GM21367 (cell line): ENCODE data around the gene POC1A.

Experiments used
- ATAC-seq: cut with Tn5 transposase; IDR thresholded peaks from one replicate; pipeline ENCODE4 v1.9.1; 2021; ENCODE audit not compliant: unreplicated experiment

The POC1A gene

DNA sequence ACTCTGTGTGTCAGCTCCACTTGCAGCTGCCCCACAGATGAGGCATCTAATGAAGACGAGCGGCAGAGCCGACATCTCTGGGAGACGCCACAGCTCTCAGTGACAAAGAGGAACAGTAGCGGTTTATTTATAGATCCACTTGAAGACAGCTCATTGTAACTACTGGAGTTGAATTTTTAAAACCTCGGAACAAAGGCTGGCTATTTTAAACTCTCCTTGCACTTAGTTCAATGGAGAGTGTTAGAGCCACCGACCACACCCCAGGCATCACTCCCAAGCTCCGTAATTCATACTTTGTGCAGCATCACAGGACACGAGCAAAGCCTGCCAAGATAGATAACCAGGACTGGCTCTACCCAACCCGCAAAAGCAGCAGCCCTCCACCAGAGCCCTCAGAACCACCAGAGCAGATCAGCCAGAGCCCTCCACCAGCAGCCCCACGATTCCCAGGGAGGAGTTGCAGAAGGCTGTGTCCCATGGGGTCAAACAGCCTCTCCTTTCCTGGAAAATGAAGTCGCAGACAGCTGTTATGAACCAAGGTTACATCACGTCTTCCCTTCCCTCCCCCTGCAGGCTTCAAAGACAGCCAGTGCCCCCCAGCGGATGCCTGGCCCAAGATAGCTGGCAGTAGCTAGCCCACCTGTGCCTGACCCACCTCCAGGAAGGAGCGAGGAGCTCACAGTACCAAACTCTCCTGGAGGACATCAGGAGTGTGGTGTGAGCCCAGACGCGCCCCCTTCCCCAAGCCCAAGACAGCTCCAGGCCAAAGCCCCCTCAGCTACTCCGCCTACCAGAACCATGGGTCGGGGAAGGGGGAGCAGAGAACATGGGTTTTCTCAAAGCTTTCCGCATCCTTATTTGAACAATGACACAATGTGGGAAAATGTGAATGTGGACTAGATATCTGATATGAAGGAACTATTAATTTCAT is 45.7 kb downstream of the POC1A start:
- ATAC-seq: no peak

DNA sequence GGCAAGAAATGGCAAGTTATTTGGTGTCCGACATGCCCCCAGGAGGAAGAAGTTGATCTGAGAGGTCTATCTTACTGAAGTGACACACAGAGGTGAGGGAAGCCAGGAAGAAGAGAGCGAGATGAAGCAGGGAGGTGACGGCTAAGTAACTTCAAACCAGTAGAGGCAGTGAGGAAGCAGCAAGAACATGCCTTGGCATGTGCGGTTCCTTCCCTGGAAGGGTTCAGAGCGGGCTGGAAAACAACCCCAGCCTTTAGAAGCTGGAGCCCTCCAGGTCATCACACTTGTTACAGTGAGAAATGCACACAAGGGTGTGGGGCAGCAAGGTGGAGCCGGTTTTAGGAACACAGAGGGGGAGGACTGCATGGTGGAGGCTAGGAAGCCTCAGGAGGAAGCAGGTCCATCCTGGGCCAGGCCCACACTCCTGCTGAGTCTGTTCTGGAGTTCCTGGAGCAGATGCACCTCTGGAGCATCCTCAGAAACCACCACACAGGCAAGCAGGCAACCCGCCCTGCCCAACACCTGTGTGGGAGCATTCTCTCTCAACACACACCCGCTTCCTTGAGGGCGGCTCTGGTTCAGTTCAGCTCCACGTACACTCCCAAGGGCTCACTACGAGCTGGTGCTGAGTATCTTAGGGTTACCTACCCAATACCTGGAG is 47.1 kb downstream of the POC1A start:
- ATAC-seq: no peak

DNA sequence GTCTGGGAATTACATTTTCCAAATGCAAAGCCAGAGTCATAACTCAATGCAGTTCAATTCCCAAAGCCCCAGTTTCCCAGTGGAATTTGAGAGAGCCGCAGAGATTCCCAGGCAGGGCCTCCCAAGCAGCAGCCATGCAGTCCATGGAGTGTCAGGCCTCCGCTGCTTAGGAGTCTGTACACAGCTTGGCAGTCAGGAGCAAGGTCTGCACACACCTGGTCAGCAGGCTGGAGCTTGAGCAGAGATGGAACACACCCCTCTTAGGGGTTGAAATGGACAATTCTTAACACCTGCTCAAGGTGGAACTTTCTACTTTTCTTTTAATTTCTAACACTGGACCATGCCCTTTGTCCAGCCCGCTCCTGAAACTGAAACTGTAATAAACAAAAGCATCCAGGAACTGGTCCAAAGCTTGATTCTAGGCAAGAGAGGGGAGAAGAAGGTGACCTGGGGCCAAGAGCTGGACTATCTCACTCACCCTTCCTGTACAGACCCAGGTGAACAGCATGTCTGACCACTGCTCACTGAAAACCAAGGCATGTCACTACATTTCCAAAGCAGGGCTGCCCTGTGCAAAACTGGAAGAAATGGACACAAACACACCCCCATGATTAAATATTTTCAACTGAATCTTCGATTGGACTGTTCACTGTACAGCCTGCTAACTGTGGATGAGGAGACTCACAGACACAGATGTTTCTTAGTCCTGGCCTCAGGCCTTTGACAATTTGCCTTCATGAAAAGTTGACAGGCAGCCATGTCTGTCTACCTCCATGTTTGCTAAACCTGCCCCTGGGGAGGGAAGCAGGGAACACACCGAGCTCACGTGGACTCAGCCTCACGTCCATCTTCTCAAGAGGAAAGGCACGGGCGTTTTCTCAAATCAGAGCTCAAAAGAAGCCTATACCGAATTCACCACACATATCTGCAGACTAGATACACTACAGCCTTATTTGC is 49.3 kb downstream of the POC1A start:
- ATAC-seq: no peak

DNA sequence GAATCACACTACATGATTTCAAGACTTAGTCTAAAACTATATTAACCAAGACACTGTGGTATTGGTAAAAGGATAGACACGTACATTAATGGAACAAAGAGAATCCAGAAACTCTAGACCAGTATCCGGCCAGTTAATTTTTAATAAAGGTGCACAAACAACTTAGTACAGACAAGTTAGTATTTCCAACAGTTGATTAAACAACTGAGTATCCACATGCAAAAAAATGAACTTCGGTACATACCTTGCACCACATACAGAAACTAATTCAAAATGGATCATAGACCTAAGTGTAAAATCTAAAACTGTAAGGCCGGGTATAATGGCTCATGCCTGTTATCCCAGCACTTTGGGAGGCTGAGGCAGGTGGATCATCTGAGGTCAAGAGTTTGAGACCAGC is 51.3 kb downstream of the POC1A start:
- ATAC-seq: no peak

DNA sequence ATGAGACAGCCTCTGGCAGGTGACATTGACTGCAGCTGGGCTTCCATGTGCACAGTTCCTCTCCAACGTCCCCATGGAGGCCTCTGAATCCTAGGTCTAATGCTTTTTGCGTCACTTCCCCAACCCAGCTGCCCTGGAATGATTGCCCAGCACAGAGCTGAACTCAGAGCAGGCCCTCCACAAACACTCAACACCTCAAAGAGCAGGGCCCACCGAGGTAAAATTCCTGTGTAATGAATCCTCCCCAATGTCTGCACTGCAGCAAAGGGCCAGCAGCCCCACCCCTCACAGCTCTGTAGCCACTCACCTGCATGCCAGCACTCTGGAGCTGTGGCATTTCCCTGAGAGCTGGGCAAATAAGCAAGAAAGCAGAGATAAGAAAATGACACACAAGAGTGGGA is 55.2 kb downstream of the POC1A start:
- ATAC-seq: no peak

DNA sequence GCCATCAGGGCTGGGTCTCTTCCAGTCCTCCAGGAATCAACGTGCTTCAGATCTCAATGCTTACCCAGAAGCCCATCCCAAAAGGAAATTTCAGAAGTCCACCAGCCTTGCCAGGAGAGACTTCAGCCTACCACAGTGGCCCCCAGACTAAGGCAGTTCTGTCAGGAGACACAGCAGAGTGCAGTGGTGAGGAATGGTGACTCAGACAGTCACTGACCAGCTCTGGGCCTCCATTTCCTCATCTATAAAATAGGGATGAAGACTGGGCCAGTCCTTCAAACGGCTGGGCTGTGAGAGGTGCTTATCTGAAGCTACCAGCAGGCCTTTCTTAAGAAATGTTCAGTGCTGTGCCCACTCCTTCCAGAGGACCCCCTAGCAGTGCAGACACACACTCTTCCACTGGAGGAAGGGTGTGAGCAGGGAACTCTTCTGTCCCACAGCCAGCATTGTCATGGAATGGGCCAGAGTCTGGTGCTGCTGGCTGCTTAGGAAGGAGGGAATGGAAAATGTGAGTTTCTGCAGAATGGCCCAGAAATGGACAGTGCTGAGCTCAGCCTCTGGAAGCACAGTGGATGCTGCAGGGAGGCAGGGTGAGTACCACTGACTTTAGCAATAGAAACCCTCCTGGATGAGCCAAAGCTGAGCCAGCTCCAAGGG is 56.2 kb downstream of the POC1A start:
- no peak for ATAC-seq

DNA sequence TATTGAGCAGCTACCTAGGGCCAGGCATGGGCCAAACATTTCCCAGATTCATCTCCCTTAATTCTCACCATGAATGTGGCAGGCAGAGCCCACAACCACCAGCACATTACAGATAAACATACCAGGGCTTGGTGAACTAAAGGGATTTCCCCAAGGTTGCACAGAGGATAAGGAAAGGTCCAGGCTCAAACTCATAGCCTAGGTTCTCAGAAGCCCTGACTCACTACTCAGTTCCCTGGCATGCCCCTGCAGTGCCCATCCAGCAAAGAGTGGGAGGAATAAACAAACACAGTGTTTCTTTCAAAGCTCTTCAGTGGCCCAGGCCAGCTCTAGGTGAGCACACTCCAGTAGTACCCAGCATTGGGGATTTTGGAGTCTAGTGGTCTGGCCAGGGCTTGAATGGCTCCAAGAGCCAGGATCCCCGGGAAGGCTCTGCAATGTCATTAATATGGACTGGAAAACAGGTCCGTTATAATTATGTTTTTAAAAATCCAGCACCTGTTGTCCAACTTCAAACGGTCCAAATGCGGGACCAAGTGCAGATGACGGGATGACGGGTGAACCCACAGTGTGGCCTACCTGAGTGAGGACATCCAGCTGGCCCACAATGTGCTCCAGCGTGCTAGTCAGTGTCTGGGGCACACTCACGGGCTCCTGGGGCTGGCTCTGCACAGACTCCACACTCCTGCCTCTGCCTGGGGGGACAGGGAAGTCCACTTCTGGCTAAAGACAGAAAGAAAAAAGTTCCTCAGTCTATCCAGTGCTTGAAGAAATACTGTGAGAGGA is 58.0 kb downstream of the POC1A start:
- ATAC-seq: no peak

DNA sequence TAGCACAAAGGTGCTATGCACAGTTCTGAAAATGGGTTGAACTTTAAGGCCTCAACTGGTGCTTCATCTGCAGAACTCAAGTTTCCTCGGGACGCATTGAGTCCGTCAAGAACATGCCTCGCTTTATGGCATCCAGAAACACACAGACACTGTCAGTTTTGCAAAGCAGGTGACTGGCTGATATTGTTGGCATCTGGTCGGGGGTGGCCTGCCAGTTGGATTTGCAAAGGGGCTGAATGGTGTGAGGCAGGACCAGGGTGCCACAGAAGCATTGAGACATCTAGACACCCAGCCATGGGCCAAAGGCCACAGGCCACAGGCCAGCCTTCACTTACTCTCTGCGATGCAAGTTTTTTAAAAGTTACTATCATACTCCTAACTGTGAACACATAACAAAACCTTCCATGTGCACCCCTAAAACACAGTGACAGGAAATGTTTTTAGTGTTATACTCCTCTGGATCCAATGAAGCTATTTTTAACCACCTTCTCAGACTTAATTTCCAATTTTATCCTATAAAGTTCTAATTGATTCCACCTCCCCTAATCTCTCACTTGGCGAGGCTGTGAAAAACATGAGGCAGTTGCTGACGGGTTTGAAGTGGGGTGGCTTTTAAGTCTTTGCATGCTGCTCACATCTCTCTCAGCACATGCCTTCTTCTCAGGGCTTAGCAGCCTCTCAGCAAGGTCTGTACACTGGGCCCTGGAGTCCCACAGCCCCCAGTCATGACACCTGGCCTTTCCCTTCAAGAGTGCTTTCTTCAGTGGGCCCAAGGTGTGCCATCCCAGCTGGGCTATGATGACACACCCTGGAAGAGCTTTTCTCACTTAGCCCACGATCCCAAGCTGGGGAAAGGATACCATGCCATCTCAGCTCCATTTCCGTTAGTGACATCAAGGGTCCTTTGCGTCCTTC is 59.4 kb downstream of the POC1A start:
- ATAC-seq: no peak

DNA sequence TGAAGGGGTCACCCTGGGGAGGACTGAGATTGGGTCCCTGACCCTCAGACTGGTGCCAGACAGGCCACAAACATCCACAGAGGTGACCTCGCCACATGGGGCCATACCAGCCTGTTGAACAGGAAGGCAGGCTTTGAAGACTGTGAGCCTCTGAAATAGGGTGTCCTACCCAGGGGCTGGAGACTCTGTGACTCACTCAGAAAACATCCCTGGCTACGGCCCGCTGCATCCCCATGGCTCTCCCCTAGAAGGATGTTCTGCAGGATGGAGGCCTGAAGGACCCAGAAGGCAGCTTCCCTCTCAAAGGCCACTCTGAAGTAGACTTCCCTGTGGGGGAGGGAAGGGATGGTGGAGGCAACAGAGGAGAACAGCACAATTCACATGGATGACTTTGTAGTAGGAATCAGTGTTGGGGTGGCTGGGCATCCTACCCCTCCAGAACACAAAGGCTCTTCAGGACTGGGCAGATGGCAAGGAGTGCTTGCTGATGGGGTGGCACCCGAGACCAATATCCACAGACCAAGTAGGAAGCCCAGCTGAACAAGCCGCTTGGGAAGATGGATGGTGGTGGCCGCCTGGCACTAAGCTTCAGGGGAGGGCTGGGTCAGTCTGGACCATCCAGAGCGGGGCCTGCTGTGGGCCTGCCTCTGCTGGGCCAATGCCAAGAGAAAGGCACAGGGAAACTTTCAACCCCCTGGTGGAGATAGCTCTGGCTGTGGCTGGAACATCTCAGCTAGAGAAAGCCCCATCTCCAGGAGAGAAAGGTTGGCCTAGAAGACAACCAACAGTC is 60.3 kb downstream of the POC1A start:
- no peak for ATAC-seq

DNA sequence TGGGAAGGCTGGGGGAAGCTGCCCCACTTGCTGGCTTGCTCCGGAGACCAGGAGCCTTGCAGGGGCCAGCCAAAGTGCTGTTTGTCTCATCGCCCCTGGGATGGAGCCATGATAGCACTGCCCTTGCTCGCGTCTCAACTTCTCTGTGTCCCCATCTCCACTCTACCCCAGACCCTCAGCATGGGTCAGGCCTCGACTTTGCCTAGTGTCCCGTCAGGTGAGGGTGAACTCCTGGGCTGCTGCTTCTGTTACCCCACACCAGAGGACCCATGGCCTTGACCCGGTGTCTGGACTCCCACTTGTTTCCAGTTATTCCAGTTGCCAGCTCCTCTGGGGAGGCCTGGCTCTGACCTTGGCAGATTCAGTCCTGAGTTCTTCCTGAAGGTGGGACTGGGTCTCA is 61.3 kb downstream of the POC1A start:
- ATAC-seq: no peak

DNA sequence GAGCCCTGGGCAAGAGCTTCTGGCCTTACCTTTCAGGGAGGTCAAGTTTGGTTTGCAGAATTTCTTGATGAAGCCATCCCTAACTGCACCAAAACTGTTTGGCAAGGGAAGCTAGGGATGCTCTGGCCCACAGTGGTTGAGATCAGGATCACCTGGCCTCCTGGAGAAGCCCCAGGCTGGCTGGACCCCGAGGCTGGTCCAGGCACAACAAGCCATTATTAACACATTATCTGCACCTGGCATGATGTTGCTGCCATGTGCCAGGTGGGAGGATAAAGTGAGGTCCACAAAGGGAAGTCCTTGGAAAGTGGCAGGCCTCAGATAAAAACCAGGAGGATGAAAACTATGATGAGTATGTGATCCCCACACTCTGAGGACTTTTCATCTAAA is 62.0 kb downstream of the POC1A start:
- ATAC-seq: no peak

DNA sequence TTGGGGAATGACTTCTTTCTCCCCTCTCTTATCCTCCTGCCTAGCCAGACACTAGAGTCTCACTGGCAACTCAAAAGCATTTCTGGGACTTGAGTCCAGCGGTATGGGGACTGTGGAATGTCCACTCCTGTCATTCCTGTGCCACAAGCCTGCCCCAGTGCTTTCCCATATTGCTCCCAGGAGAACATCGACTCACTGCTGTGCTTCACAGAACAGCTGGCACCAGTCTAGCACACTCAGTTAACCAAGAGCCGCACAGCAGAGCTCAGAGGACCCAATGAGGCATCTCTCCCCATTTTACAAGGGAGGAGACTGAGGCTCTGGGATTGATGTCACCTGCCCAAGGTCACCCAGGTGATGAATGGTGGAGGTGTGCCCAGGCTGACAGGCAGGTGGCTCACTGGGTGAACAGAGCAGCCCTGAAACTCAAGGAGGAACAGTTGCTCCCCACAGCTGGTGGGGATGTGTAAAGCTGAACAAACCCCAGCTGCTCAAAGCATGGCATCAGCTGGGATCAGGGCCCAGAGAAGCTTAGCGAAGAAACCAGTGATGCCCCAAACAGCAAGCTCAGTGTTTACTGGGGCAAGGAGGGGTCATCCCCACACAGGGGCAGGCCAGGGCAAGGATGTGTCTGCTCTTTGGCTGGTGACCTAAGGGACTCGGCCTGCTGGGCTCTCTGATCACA is 62.5 kb downstream of the POC1A start:
- no peak for ATAC-seq

DNA sequence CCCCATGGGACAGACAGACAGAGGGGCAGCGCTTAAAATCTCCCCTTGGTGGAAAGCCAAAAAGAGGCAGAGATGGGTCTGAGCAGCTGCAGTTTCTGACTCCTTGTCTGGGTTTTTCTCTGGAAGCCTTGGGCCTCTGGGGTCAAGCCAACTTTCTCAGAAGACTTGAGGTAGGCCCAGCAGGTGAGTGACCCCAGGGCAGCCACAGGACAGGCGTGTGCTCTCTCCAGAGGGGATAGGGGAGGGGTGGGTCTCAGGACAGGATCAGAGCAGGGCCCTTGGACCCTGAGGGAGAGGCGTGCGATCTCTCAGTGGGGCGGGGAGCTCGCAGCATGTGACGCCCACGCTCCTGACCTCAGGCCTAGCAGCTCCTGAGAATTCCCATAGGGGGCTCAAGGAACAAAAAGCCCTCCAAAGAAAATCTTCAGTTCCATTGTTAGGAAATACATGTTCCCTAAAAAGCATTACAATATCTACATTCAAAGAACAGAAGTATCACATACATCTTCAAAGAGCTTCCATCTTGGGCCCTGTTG is 63.2 kb downstream of the POC1A start:
- ATAC-seq: no peak

DNA sequence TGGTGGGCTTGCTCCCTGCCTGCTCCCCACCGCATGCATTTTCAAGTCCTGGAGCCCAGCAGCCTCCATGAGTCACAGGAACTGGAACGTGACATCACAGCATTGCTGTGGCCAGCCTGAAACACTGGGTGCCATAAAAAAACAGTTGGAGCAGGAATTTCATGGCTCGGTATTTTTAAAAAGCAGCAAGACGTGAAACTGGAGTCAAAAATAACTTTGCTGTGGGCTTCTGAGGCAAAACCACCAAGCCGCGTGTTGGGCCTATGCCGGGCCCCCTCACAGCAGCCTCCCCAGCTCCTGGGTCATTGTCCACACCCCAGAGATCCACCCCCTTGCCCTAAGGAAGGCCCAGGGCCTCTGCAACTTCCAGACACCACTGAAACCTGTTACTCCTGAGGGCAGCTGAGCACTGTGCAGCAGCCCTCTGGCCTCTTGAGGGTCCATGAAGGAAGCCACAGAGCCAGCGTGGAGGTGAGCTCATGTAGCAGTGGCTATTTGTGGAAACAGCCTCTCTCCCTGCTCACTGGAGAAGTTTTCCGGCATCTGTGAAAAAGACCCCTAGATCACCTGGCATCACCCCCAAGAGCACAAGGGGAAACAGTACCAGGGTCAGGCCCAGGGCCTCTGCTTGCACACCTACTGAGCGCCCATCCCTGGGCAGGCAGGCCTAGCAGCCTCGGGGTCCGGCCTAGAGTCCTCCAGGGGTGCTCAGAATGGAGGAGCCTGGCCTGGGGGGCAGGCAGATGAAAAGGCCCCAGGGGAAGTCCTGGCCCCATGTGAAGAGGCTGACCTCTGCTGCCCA is 63.9 kb downstream of the POC1A start:
- no peak for ATAC-seq

DNA sequence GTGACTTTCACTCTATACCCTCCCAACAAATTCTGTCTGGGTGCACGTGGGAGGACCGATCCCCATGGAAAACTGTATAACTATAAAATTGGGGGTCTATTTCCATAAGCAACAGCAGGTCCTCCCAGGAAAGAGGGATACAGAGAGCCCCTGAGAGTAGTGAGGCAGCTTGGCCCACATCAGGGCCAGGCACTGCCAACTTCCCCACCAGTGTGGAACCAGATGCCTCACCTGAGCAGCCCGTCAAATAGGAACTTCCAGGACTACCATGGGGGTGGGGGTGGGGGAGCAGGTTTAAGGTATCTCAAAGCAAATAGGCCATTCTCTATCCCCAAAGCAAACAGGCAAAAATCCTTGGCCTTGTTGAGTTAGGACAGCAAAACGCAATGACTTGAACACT is 64.5 kb downstream of the POC1A start:
- no peak for ATAC-seq
